Type B pancreatic cell (in vitro differentiated cells): ENCODE results near the gene SOS1. TPM values are rescaled to one million over a fixed set of nuclear protein-coding genes. Genes with fewer than 3 reads are reported as not detected.
"Not testable (repeated sequence)": the region's sequence is repeated elsewhere in the genome, so short reads cannot be mapped to it uniquely, and the experiment has no call there.

Experiments
- DNase-seq: peaks from one replicate; pipeline ENCODE4 v3.0.0; 2021; ENCODE audit warnings: mixed read lengths; ENCODE audit not compliant: unreplicated experiment; ENCODE audit errors: extremely low spot score
- H3K27ac Mint-ChIP-seq: 2 replicates; pipeline ENCODE4 v1.8.0; 2021; ENCODE audit warnings: mild to moderate bottlenecking, mixed read lengths
- H3K27me3 Mint-ChIP-seq: 2 replicates; pipeline ENCODE4 v1.8.0; 2021; ENCODE audit warnings: mixed read lengths
- H3K36me3 Mint-ChIP-seq: 2 replicates; pipeline ENCODE4 v1.8.0; 2021; ENCODE audit warnings: mixed read lengths
- H3K4me1 Mint-ChIP-seq: one replicate; pipeline ENCODE4 v1.8.0; 2021; ENCODE audit warnings: mixed read lengths; ENCODE audit not compliant: unreplicated experiment
- H3K4me3 Mint-ChIP-seq: 2 replicates; pipeline ENCODE4 v1.8.0; 2021; ENCODE audit warnings: mild to moderate bottlenecking, mixed read lengths
- H3K9me3 Mint-ChIP-seq: 2 replicates; pipeline ENCODE4 v1.8.0; 2021; ENCODE audit warnings: mixed read lengths
- total RNA-seq: library from RNA; stranded (reverse); gene quantifications from 2 replicates; pipeline ENCODE4 v1.2.1, GENCODE V29; 2021; ENCODE audit warnings: low replicate concordance
- TF ChIP-seq, protein P1 (sequence below): fragments of 200-600 bp; sonication (generic); conservative IDR thresholded peaks from 2 replicates; pipeline ENCODE4 v1.5.0; 2021; ENCODE audit warnings: antibody characterized with exemption, mild to moderate bottlenecking

SOS1 gene
- total RNA-seq, 1 donor from 2014 or later, result 54.2 TPM

DNA sequence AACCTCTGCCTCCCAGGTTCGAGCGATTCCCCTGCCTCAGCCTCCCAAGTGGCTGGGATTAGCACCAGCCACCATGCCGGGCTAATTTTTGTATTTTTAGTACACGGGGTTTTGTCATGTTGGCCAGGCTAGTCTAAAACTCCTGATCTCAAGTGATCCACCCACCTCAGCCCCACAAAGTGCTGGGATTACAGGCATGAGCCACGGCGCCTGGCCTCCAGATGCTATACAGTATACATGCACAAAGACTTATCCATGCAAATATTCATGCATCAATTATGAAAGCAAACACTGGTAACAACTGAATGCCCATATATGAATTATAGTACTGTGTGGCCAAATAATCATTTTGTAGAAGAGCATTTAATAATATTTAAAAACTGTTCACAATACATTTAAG lies 36.0 kb upstream of the SOS1 start:
- Mint-ChIP-seq H3K36me3 (no peaks in the 10 kb centered on the region), H3K27ac (no peak overlapping the region)

DNA sequence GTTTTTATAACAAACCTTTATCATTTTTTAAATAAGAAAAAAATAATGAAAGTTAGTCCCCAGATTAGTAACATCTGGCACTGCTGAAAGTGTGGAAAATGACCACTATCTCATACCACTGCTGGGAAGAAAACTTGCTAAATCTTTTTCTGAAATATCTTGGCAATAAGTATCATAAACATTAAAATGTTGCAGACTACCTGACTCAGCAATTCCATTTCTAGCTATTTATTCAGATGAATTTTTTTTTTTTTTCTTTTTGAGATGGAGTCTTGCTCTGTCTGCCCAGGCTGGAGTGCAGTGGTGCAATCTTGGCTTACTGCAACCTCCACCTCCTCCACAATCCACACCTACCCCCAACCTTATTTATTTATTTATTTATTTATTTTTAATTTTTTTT lies 35.3 kb upstream of the SOS1 start:
- TF ChIP-seq, protein P1, sequence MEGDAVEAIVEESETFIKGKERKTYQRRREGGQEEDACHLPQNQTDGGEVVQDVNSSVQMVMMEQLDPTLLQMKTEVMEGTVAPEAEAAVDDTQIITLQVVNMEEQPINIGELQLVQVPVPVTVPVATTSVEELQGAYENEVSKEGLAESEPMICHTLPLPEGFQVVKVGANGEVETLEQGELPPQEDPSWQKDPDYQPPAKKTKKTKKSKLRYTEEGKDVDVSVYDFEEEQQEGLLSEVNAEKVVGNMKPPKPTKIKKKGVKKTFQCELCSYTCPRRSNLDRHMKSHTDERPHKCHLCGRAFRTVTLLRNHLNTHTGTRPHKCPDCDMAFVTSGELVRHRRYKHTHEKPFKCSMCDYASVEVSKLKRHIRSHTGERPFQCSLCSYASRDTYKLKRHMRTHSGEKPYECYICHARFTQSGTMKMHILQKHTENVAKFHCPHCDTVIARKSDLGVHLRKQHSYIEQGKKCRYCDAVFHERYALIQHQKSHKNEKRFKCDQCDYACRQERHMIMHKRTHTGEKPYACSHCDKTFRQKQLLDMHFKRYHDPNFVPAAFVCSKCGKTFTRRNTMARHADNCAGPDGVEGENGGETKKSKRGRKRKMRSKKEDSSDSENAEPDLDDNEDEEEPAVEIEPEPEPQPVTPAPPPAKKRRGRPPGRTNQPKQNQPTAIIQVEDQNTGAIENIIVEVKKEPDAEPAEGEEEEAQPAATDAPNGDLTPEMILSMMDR, result no peak
- DNase-seq, result no peak
- Mint-ChIP-seq H3K9me3 (no peaks in the 10 kb centered on the region), H3K27me3 (no peaks in the 10 kb centered on the region), H3K27ac (no peak overlapping the region), H3K4me3 (no peak overlapping the region), H3K4me1 (no peaks in the 10 kb centered on the region), H3K36me3 (no peaks in the 10 kb centered on the region)

More for the DNA sequence above, 36.0 kb upstream of the SOS1 start:
- H3K9me3 Mint-ChIP-seq, result no peaks in the 10 kb centered on the region
- no peak for DNase-seq
- H3K4me3 Mint-ChIP-seq, result no peak overlapping the region
- H3K4me1 Mint-ChIP-seq, result no peaks in the 10 kb centered on the region
- TF ChIP-seq, protein P1, result no peak
- H3K27me3 Mint-ChIP-seq, result no peaks in the 10 kb centered on the region

DNA sequence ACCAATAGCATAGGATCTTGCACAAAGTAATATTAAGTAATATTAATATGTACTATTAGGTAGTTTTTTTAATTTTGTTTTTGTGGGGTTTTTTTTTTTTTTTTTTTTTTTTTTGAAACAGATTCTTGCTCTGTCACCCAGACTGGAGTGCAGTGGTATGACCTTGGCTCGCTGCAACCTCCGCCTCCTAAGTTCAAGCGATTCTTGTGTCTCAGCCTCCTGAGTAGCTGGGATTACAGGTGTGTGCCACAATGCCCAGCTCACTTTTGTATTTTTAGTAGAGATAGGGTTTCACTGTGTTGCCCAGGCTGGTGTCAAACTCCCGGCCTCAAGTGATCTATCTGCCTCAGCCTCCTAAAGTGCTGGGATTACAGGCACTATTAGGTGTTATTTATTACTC lies 34.7 kb upstream of the SOS1 start:
- not testable (repeated sequence) for H3K36me3 Mint-ChIP-seq, H3K9me3 Mint-ChIP-seq, H3K4me1 Mint-ChIP-seq, DNase-seq, H3K4me3 Mint-ChIP-seq, H3K27ac Mint-ChIP-seq, H3K27me3 Mint-ChIP-seq

DNA sequence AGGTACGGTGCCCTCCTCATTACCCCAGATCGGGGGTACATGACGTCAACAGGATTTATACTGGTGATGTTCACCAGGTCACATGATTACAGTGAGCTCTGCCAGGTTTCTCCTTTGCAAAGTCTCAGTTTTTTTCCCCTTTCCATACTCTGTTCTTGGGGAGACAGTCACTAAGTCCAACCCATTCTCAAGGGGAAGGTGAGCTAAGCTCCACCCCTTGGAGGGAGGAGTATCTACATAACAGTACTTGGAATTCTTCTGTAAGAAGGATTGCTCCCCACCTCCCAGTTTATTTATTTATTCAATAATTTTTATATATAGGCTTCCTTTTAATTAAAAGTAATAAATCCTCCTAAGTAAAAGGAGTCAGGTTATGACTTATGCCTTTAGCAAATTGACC lies 34.1 kb upstream of the SOS1 start:
- Mint-ChIP-seq H3K4me1 (no peaks in the 10 kb centered on the region), H3K9me3 (no peaks in the 10 kb centered on the region), H3K27me3 (no peaks in the 10 kb centered on the region), H3K36me3 (no peaks in the 10 kb centered on the region), H3K27ac (no peak overlapping the region), H3K4me3 (no peak overlapping the region)
- TF ChIP-seq, protein P1, result no peak
- DNase-seq, result no peak

DNA sequence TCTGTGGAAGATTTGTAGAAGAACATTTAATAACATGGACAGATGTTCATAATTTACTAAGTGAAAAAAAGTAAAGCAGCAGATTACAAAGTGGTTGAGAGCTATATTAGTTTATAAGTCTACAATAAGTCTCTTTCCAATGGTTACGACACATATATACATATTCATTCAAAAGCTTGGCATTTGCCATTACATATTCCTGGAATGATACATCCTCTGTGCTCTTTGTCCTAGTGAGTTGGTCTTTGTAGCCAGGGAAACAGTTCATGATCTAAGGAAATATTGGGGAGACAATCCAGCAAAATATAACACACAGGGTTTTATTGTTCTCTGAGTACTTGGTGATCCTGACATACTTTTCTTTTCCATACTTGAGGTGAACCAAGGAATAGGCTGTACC lies 32.5 kb upstream of the SOS1 start:
- H3K27me3 Mint-ChIP-seq, result no peaks in the 10 kb centered on the region
- DNase-seq, result no peak
- H3K27ac Mint-ChIP-seq, result no peak overlapping the region
- H3K4me3 Mint-ChIP-seq, result no peak overlapping the region
- H3K4me1 Mint-ChIP-seq, result no peaks in the 10 kb centered on the region
- TF ChIP-seq, protein P1, result no peak
- no peaks in the 10 kb centered on the region for H3K9me3 Mint-ChIP-seq
- H3K36me3 Mint-ChIP-seq, result no peaks in the 10 kb centered on the region

DNA sequence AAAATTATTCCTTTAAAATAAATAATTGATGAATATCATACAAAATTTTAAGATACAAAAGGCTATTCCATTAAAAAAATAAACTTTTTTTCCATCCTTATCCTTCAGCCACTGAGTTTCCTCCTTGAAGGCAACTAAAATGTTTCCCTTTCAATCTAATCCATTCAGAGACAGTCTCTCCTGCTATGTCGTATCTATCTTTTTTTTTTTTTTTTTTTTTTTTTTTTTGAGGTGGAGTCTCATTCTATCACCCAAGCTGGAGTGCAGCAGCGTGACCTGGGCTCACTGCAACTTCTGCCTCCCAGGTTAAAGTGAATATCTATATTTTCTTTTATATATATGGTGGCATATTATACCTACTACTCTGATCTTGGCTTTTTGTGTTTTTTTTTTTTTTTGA lies 31.7 kb upstream of the SOS1 start:
- H3K4me3 Mint-ChIP-seq, result no peak overlapping the region
- TF ChIP-seq, protein P1, result no peak
- no peaks in the 10 kb centered on the region for H3K4me1 Mint-ChIP-seq
- no peak for DNase-seq
- H3K27me3 Mint-ChIP-seq, result no peaks in the 10 kb centered on the region
- no peaks in the 10 kb centered on the region for H3K36me3 Mint-ChIP-seq
- H3K27ac Mint-ChIP-seq, result no peak overlapping the region
- H3K9me3 Mint-ChIP-seq, result no peaks in the 10 kb centered on the region
